Ascending aorta (tissue), 2 donors: Measurements from ENCODE around the gene LAPTM5. TPM values are rescaled to one million over a fixed set of nuclear protein-coding genes. Genes with fewer than 3 reads are reported as not detected.
A peak's percentile ranks its signal among the peaks of the same experiment; 100 is the strongest.

Source experiments
- DNase-seq, 2 donors: peaks; one replicate each; pipeline ENCODE4 v3.0.0-alpha.2; 2019; ENCODE audit warnings: low spot score in 2 of 2
- H3K27ac ChIP-seq, 2 donors: fragments of 200-600 bp; sonication (generic); one replicate each; pipeline ENCODE4 v1.5.1; 2016 to 2017; ENCODE audit warnings: mild to moderate bottlenecking in 1 of 2
- H3K27me3 ChIP-seq: fragments of 200-600 bp; sonication (generic); one replicate; pipeline ENCODE4 v1.5.1; 2017
- H3K36me3 ChIP-seq, 2 donors: fragments of 200-600 bp; sonication (generic); one replicate each; pipeline ENCODE4 v1.5.1; 2016
- H3K4me1 ChIP-seq, 2 donors: fragments of 200-600 bp; sonication (generic); one replicate each; pipeline ENCODE4 v1.5.1; 2016 to 2017; ENCODE audit warnings: mild to moderate bottlenecking in 1 of 2
- H3K4me3 ChIP-seq, 2 donors: fragments of 200-600 bp; sonication (generic); one replicate each; pipeline ENCODE4 v1.5.1; 2016 to 2017; ENCODE audit warnings: mild to moderate bottlenecking in 1 of 2
- H3K9me3 ChIP-seq, 2 donors: fragments of 200-600 bp; sonication (generic); one replicate each; pipeline ENCODE4 v1.5.1; 2016
- CTCF ChIP-seq, 3 experiments: fragments of 200-600 bp in 2 of 3; fragments of 450-650 bp in 1 of 3; sonication (generic) in 2 of 3; IDR thresholded peaks; one replicate each; pipeline ENCODE4 v1.5.1; 2016 to 2019; ENCODE audit warnings: antibody characterized with exemption in 3 of 3, mild to moderate bottlenecking in 1 of 3, moderate library complexity in 1 of 3
- intact Hi-C: fragments of 100-400 bp; cut with DNase I; formaldehyde crosslinking; loops from one replicate; pipeline ENCODE4 v1.15.1; 2023
- total RNA-seq: library from RNA; depleted of rRNA; stranded (reverse); fragments of >200 nt; gene quantifications from one replicate; pipeline ENCODE4 v1.1.0, GENCODE V29; 2016

LAPTM5 gene
- total RNA-seq, 1 donor from 2014 or later = 56.1 TPM

GRCh38 chr1:30719406-30720270 is 37.9 kb downstream of the LAPTM5 start:
- peak overlapping the region; percentile 99 for H3K27ac ChIP-seq
- intact Hi-C loops = loop anchor here (1.0 to 10.0 kb wide), 8 partner anchors 60 to 1835 kb away; partner anchors contain the start of genes PUM1 and TMEM200B
- no peaks in the 10 kb centered on the region for H3K36me3 ChIP-seq
- no peak for DNase-seq
- TF ChIP-seq CTCF (IDR thresholded peaks at IDR 0.05) = no peak
- H3K9me3 ChIP-seq = peaks cover 0 to 4% of the 10 kb centered on the region in 2 donors
- H3K4me1 ChIP-seq = peaks cover 0 to 4% of the 10 kb centered on the region in 2 donors
- H3K27me3 ChIP-seq = no peaks in the 10 kb centered on the region
- peak overlapping the region; percentile 59 to 71 for H3K4me3 ChIP-seq

- Histone ChIP-seq H3K9me3 (peaks cover 0 to 4% of the 10 kb centered on the region in 2 donors), H3K27ac (peak overlapping the region; percentile 99), H3K4me1 (peaks cover 0 to 4% of the 10 kb centered on the region in 2 donors), H3K4me3 (peak overlapping the region; percentile 59 to 71), H3K36me3 (no peaks in the 10 kb centered on the region), H3K27me3 (no peaks in the 10 kb centered on the region)
- TF ChIP-seq CTCF (IDR thresholded peaks at IDR 0.05) = peak; percentile 99 to 100 (median 99)
- peak; percentile 32 to 99 for DNase-seq
- intact Hi-C loops = loop anchor here (1.0 to 10.0 kb wide), 7 partner anchors 60 to 1834 kb away; partner anchors contain the start of gene TMEM200B
Measured at GRCh38 chr1:30718636-30719405, 38.8 kb downstream of the LAPTM5 start.

GRCh38 chr1:30718091-30718635 is 39.4 kb downstream of the LAPTM5 start:
- H3K4me1 ChIP-seq = peaks cover 0 to 4% of the 10 kb centered on the region in 2 donors
- no peak for TF ChIP-seq CTCF (IDR thresholded peaks at IDR 0.05)
- H3K27ac ChIP-seq = peak overlapping the region; percentile 99
- H3K9me3 ChIP-seq = peaks cover 0 to 4% of the 10 kb centered on the region in 2 donors
- DNase-seq = peak; percentile 94 to 99
- peak overlapping the region; percentile 35 to 58 for H3K4me3 ChIP-seq
- intact Hi-C loops = loop anchor here (2.0 to 10.0 kb wide), 5 partner anchors 107 to 1833 kb away; partner anchors contain the start of gene TMEM200B
- H3K27me3 ChIP-seq = no peaks in the 10 kb centered on the region
- no peaks in the 10 kb centered on the region for H3K36me3 ChIP-seq

GRCh38 chr1:30716646-30717045 is 40.9 kb downstream of the LAPTM5 start:
- no peak for TF ChIP-seq CTCF (IDR thresholded peaks at IDR 0.05)
- peaks cover 0 to 4% of the 10 kb centered on the region in 2 donors for H3K9me3 ChIP-seq
- H3K27ac ChIP-seq = no peak overlapping the region
- no peak overlapping the region for H3K4me3 ChIP-seq
- no peaks in the 10 kb centered on the region for H3K27me3 ChIP-seq
- DNase-seq = no peak
- no peaks in the 10 kb centered on the region for H3K36me3 ChIP-seq
- intact Hi-C loops = loop anchor here (5.0 to 10.0 kb wide), 4 partner anchors 632 to 1832 kb away; partner anchors contain the start of gene TMEM200B
- H3K4me1 ChIP-seq = peaks cover 0 to 4% of the 10 kb centered on the region in 2 donors

- H3K36me3 ChIP-seq = no peaks in the 10 kb centered on the region
- DNase-seq = no peak
Measured at GRCh38 chr1:30715886-30716285, 41.7 kb downstream of the LAPTM5 start.

More at GRCh38 chr1:30715886-30716285, 41.7 kb downstream of the LAPTM5 start:
- intact Hi-C loops = loop anchor here (5.0 to 10.0 kb wide), 4 partner anchors 631 to 1831 kb away; partner anchors contain the start of gene TMEM200B
- Histone ChIP-seq H3K27me3 (no peaks in the 10 kb centered on the region), H3K4me3 (no peak overlapping the region), H3K27ac (no peak overlapping the region), H3K4me1 (peaks cover 0 to 4% of the 10 kb centered on the region in 2 donors), H3K9me3 (peaks cover 0 to 4% of the 10 kb centered on the region in 2 donors)
- no peak for TF ChIP-seq CTCF (IDR thresholded peaks at IDR 0.05)
